Gastroesophageal sphincter (tissue), 4 donors: ENCODE data around the gene RNASEH2A. TPM values are rescaled to one million over a fixed set of nuclear protein-coding genes. Genes with fewer than 3 reads are reported as not detected.

Experiments
- ATAC-seq: fragments of 150-250 bp; one replicate; pipeline ENCODE4 v1.9.1; 2016; ENCODE audit warnings: mild to moderate bottlenecking, moderate library complexity
- H3K27ac ChIP-seq, 4 donors: fragments of 200-600 bp; sonication (generic) in 3 of 4; 1 replicate in 3 of 4; 2 replicates in 1 of 4; pipeline ENCODE4 v1.5.1; 2016 to 2019
- H3K27me3 ChIP-seq: fragments of 200-600 bp; sonication (generic); one replicate; pipeline ENCODE4 v1.5.1; 2019
- H3K36me3 ChIP-seq, 2 donors: fragments of 200-600 bp; sonication (generic); one replicate each; pipeline ENCODE4 v1.5.1; 2019; ENCODE audit warnings: control low read depth in 1 of 2
- H3K4me1 ChIP-seq, 3 donors: fragments of 200-600 bp; sonication (generic); 1 replicate in 2 of 3; 2 replicates in 1 of 3; pipeline ENCODE4 v1.5.1; 2016 to 2019; ENCODE audit warnings: control low read depth in 2 of 3
- H3K4me3 ChIP-seq, 2 donors: fragments of 200-600 bp; sonication (generic); one replicate each; pipeline ENCODE4 v1.5.1; 2019; ENCODE audit warnings: mild to moderate bottlenecking in 1 of 2, moderate library complexity in 1 of 2
- H3K9me3 ChIP-seq, 3 donors: fragments of 200-600 bp; sonication (generic); one replicate each; pipeline ENCODE4 v1.5.1; 2017 to 2019; ENCODE audit warnings: control low read depth in 2 of 3
- CTCF ChIP-seq, 4 experiments: fragments of 200-600 bp in 2 of 4; fragments of 450-650 bp in 2 of 4; sonication (generic) in 1 of 4; IDR thresholded peaks; one replicate each; pipeline ENCODE4 v1.5.1; 2017 to 2019; ENCODE audit warnings: antibody characterized with exemption in 4 of 4, mild to moderate bottlenecking in 2 of 4, moderate library complexity in 2 of 4
- EP300 ChIP-seq: sonication (generic); formaldehyde crosslinking; IDR thresholded peaks from one replicate; pipeline ENCODE4 v1.6.1; 2017; ENCODE audit warnings: antibody characterized with exemption, mild to moderate bottlenecking
- POLR2A ChIP-seq, 2 donors: fragments of 450-650 bp; IDR thresholded peaks; one replicate each; pipeline ENCODE4 v1.6.1; 2017; ENCODE audit warnings: antibody characterized with exemption in 2 of 2, mild to moderate bottlenecking in 2 of 2, moderate library complexity in 1 of 2
- POLR2AphosphoS5 ChIP-seq: sonication (generic); formaldehyde crosslinking; IDR thresholded peaks from one replicate; pipeline ENCODE4 v1.6.1; 2017; ENCODE audit warnings: antibody characterized with exemption
- WGBS, 2 donors: methylation state at CpG; one replicate each; pipeline ENCODE4 v1.1.5; 2018; ENCODE audit warnings: low coverage in 1 of 2; 5-methylcytosine and 5-hydroxymethylcytosine counted together
- total RNA-seq, 4 donors: library from RNA; depleted of rRNA; stranded (reverse); fragments of >200 nt; gene quantifications; one replicate each; pipeline ENCODE4 v1.1.0, GENCODE V29; 2016

RNASEH2A gene
- total RNA-seq, 4 donors from 2014 or later = 2.0 to 9.4 (median 3.7) TPM

- H3K4me1 ChIP-seq = peaks cover 0 to 9% (median 0%) of the 10 kb centered on the region in 3 donors
- H3K27ac ChIP-seq = no peak overlapping the region
- H3K9me3 ChIP-seq = no peaks in the 10 kb centered on the region
- H3K4me3 ChIP-seq = no peak overlapping the region
- WGBS, 2 donors = 88 to 91% methylated on average over 1 to 6 of the region's 16 CpGs
- TF ChIP-seq POLR2A (IDR thresholded peaks at IDR 0.05) = no peak
- peaks cover 0 to 56% of the 10 kb centered on the region in 2 donors for H3K36me3 ChIP-seq
- no peak for ATAC-seq
- H3K27me3 ChIP-seq = no peaks in the 10 kb centered on the region
Measured at GRCh38 chr19:12764698-12765097, 41.7 kb upstream of the RNASEH2A start.

- TF ChIP-seq CTCF (IDR thresholded peaks at IDR 0.05) (peak in 3 of 4 experiments; percentile 64 to 99 (median 81)), EP300 (no peak), POLR2AphosphoS5 (no peak)
- H3K4me3 ChIP-seq = peak overlapping the region in 1 of 2 donors; percentile 48
- WGBS, 2 donors = 0 to 39% methylated on average over 3 to 7 of the region's 30 CpGs
Measured at GRCh38 chr19:12766051-12766521, 40.3 kb upstream of the RNASEH2A start.

GRCh38 chr19:12767150-12767549, 39.2 kb upstream of the RNASEH2A start:
- no peaks in the 10 kb centered on the region for H3K27me3 ChIP-seq
- peaks cover 0 to 9% (median 0%) of the 10 kb centered on the region in 3 donors for H3K4me1 ChIP-seq
- H3K9me3 ChIP-seq = no peaks in the 10 kb centered on the region
- H3K4me3 ChIP-seq = no peak overlapping the region
- TF ChIP-seq CTCF (IDR thresholded peaks at IDR 0.05) (no peak), EP300 (no peak), POLR2A (IDR thresholded peaks at IDR 0.05) (no peak), POLR2AphosphoS5 (no peak)
- ATAC-seq = no peak
- H3K27ac ChIP-seq = no peak overlapping the region
- H3K36me3 ChIP-seq = peaks cover 0 to 66% of the 10 kb centered on the region in 2 donors
- 92% methylated on average over 6 of the region's 11 CpGs; no CpG with 5 or more reads in 1 of the 2 donors for WGBS, 2 donors

More at GRCh38 chr19:12766051-12766521, 40.3 kb upstream of the RNASEH2A start:
- Histone ChIP-seq H3K27ac (peak overlapping the region in 3 of 4 donors; percentile 55 to 78 (median 71)), H3K4me1 (peaks cover 0 to 9% (median 0%) of the 10 kb centered on the region in 3 donors), H3K36me3 (peaks cover 0 to 66% of the 10 kb centered on the region in 2 donors), H3K27me3 (no peaks in the 10 kb centered on the region), H3K9me3 (no peaks in the 10 kb centered on the region)
- ATAC-seq = peak; percentile 96

- TF ChIP-seq POLR2A (IDR thresholded peaks at IDR 0.05) (no peak), EP300 (no peak), CTCF (IDR thresholded peaks at IDR 0.05) (no peak), POLR2AphosphoS5 (no peak)
- no peak for ATAC-seq
- Histone ChIP-seq H3K27ac (no peak overlapping the region), H3K9me3 (no peaks in the 10 kb centered on the region), H3K4me3 (no peak overlapping the region), H3K27me3 (no peaks in the 10 kb centered on the region), H3K4me1 (peaks cover 0 to 9% (median 0%) of the 10 kb centered on the region in 3 donors), H3K36me3 (peaks cover 0 to 63% of the 10 kb centered on the region in 2 donors)
- 94% methylated on average over 6 of the region's 15 CpGs; no CpG with 5 or more reads in 1 of the 2 donors for WGBS, 2 donors
Measured at GRCh38 chr19:12767666-12768065, 38.7 kb upstream of the RNASEH2A start.

GRCh38 chr19:12769689-12770088, 36.7 kb upstream of the RNASEH2A start:
- no peak for ATAC-seq
- TF ChIP-seq POLR2A (IDR thresholded peaks at IDR 0.05) (no peak), CTCF (IDR thresholded peaks at IDR 0.05) (no peak), EP300 (no peak), POLR2AphosphoS5 (no peak)
- WGBS, 2 donors = 75% methylated on average over 4 of the region's 37 CpGs; no CpG with 5 or more reads in 1 of the 2 donors
- Histone ChIP-seq H3K4me3 (no peak overlapping the region), H3K27me3 (no peaks in the 10 kb centered on the region), H3K36me3 (peaks cover 0 to 44% of the 10 kb centered on the region in 2 donors), H3K4me1 (peaks cover 0 to 11% (median under 1%) of the 10 kb centered on the region in 3 donors), H3K27ac (no peak overlapping the region), H3K9me3 (no peaks in the 10 kb centered on the region)
